MV-4-11 (cell line): ENCODE results near the gene PLEKHG4B.
"Not testable (repeated sequence)": the region's sequence is repeated elsewhere in the genome, so short reads cannot be mapped to it uniquely, and the experiment has no call there.

Experiments
- DNase-seq: peaks from one replicate; lab custom pipeline; 2025; lab: John Stamatoyannopoulos, UW

PLEKHG4B gene

DNA sequence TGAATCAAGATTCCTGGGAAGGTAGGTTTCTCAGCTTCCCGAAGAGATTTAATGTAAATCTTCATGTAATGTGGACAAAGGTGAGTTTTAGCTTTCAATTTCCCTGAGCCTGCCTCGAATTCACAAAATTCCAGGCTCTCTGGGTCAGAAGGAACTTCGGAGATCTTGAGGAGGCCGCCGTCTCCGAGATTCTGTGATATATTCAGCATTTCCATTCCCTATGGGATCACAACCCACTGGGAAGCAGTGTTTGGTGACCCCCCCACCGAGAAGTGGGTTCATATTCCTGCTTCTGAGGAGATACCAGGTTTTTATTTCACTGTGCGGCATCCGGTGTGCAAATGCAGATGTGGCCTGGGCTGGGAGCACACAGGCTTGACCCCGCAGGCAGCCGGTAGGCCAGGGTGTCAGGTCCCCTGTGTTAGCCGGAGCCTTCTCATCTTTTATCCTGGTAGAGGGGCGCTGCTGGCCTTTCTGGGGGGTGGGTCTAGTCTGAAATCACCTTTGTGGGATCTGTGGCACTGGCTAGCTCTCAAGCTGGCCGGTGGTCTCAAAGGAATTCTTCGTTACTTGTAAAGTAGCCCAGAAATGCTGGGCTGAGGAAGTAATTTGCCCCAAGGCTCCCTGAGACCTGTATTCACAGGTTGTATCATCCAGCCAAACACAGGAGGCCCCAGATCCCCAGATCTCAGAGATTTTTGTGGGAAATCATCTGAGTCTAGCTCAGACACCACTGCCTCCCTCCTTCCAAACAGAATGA, 1.4 kb downstream of the PLEKHG4B start:
- no peak for DNase-seq

DNA sequence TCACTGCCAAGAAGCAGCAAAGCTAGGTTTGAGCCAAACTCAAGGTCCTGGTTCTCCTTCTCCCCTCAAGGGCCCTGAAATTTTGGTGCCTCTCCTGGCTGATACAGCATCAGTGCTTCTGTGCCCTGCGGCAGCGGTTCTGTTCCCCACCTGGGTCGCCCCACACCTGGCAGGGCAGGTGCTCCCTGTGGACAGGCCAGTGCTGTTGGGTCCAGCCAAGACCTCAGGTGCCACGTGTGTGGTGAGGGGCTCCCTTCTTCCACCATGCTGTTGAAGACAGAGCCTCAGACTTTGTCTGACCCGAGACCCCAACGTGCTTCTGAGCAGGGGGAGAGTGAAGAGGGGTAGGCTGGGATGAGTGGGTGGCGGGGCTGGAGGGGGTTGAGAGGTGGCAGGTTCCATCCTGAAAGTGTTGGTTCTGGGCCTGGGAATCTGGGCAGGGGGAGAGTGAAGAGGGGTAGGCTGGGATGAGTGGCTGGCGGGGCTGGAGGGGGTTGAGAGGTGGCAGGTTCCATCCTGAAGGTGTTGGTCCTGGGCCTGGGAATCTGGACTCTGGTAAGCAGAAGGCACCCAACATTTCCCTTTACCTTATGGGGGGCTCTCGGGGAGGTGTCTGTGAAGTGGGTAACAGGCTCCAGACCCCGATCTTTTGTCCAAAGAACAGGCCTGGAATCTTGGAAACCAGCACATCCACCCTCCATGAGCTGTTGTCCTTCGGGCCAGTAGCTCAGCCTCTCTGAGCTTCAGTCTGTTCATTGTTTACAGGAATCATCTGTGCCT, 2.3 kb downstream of the PLEKHG4B start:
- no peak for DNase-seq

DNA sequence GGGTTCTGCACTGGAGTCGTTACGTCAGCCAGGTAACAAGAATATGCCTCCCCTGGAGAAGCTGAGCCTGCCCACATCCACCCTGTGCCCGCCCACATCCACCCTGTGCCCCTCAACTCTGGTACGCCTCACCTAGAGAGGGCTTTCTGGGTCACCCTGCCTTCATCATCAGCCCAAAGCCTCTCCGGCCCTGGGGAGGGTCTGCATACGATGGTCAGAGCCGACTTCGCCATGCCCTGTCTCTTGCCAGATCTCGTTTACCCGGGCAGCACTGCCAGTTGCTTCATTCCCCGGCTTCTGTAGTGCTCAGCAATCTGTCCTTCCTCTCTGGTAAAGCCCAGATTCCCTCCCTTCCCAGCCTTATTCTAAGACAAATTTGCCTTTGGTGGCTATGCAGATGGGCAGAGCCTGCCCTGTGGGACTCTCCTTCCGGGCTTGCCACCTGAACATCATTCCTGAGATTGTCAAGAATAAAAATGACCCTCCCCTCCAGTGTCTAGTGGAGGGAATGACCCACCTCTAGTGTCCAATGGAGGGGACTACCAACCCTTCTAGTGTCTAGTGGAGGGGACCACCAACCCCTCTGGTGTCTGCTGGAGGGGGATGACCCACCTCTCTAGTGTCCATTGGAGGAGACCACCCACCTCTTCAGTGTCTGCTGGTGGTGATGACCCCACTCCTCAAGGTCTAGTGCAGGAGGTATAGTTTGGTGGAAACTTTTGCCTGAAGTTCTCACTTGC, 3.4 kb downstream of the PLEKHG4B start:
- no peak for DNase-seq

DNA sequence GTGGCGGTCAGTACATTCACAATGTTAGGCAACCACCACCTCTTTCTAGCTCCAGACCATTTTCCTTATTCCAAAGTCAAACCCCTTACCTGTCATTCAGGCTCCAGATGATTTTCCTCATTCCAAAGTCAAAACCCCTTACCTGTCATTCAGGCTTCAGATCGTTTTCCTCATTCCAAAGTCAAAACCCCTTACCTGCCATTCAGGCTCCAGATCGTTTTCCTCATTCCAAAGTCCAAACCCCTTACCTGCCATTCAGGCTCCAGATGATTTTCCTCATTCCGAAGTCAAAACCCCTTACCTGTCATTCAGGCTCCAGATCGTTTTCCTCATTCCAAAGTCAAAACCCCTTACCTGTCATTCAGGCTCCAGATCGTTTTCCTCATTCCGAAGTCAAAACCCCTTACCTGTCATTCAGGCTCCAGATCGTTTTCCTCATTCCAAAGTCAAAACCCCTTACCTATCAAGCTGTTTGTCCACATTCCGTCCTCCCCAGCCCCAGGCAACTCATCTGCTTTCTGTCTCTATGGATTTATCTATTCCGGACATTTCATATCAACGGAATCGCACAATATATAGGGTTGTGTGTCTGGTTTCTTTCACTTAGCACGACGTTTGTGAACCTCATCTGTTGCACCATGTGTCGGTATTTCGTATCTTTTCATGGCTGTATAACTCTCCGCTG, 5.2 kb downstream of the PLEKHG4B start:
- DNase-seq = no peak

DNA sequence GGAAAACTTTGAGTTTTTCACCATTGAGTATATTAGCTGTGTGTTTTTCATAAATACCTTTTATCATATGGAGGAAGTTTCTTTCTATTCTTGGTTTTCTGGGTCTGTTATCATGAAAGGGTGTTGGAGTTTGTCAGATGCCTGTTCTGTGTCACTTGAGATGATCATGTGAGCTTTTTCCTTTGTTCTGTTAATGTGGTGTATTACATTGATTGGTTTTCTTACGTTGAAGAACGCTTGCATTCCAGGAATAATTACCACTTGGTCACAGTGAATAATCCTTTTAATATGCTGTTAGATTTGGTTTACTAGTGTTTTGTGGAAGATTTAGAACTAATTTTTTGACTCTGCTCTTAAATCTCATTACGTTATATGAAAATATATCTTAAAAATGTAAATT, 7.8 kb downstream of the PLEKHG4B start:
- DNase-seq = no peak

DNA sequence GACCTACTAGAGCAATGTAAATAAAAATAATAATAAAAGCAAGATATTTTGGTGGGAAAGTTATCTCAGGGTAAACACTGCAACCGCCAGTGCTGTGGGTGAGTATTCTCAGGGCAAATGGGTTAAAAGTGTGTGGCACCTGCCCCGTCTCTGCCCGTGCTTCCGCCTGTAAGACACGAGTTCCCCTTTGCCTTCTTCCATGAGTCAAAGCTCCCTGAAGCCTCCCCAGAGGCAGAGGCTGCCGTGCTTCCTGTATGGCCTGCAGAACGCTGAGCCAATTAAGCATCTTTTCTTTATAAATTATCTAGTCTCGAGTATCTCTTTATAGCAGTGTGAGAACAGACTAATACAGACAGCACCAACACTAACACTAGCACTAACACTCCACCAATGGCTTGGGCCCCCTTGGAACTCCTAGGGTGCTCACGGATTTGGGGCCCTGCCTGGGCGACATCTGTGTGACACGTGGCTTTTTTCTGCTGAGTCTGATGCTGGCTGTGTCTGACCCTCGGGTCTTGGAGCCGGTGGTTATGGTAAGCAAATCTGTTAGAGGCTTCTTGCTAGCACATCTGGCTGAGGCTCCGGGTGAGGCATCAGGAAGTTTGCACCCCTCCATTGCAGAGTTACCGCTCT, 10.6 kb downstream of the PLEKHG4B start:
- no peak for DNase-seq

DNA sequence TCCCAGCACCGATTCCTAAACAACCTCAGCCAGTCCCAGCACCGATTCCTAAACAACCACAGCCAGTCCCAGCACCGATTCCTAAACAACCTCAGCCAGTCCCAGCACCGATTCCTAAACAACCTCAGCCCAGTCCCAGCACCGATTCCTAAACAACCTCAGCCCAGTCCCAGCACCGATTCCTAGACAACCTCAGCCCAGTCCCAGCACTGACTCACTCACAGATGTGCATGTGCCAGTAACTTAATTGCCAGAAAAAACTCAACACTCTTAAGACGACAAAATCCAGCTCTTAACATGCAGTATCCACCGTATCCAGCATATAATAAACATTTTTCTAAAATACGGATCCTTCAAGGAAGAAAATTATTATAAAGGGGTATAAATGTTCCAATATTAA, 12.1 kb downstream of the PLEKHG4B start:
- DNase-seq = not testable (repeated sequence)

DNA sequence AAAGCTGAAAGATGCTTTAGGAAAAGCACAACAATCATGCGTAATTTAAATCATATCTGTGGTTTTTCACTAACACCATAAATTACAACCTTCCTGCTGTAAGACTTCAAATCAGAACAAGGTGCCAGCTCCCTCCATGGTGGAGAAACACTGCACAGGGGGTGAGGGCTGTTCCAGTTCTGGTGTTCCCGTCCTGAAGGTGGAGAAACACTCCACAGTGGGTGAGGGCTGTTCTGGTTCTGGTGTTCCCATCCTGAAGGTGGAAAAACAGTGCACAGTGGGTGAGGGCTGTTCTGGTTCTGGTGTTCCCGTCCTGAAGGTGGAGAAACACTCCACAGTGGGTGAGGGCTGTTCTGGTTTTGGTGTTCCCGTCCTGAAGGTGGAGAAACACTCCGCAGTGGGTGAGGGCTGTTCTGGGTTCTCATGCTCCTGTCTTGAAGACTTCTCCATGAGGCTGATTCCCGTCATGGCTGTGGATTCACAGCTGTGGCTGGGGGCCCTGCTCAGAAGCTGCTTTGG, 12.9 kb downstream of the PLEKHG4B start:
- DNase-seq = no peak

DNA sequence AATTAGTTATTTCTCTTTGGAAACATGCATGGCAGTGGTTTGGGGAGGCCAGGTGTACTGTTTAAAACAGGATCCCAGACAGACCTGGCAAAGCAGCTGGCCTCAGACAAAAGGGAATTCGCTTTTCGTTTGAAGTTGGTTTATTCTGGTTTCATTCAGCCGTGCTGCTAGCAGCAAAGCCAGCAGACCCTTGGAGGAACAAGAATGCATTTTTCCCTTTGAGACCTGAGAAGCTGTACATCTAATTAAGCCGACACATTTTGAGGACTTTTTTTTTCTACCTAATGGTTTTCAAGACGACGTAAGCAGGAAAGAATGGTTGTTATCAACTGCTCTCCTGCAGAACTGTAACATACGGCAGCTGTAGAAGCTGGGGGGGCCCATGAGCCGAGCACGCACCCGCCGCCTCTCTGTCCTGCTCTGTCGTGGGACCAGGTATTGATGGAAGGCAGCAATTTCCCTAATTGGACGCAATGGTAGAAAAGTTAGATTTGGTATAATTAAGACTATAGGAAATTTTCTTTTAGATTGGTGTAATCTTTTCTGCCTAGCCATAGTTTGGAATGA, 13.6 kb downstream of the PLEKHG4B start:
- DNase-seq = no peak

DNA sequence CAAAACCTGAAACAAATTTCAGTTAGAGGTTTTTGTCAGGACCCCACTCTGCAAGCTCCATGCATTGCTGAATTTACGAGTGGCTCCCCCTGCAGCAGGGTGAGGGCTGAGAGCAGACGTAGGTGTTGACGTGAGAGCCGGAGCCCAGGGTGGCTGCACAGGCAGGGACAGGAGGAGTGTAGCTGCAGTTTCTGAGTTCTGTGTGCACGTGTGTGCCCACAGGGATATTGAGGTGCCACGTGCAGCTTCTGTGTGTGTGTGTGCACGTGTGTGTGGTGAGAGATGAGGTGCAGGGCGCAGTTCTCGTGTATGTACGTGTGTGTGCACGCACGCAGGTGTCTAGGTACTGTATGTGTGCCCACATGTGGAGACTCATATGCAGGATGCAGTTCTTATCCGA, 14.6 kb downstream of the PLEKHG4B start:
- no peak for DNase-seq

DNA sequence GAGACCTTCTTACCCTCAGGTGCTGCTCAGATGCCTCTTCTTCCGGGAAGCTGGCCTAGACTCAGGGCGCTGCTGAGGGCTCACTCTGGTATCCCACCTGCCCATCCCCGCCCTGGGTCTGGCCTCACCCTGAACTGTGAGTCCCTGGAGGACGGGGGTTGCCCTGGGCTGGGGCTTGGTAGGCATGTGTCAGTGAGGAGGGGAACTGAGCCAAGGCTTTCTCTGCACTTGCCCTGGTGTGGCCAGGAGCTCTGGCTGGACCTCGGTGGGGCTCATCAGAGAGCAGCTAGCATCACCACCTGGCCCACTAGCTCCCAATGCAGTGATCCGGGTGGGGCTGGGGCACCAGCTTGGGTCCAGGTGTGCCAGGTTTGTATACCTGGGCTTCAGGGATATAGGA, 15.6 kb downstream of the PLEKHG4B start:
- no peak for DNase-seq

DNA sequence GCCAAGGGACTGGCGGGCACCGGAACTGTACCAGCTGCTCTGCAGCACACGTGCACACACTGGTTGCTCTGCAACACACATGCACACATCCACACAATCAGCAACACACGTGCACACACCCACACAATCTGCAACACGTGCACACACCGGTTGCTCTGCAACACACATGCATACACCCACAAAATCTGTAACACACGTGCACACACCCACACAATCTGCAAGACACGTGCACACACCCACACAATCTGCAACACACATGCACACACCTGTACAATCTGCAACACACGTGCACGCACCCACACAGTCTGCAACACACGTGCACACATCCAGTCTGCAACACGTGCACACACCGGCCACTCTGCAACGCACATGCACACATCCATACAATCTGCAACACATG, 17.9 kb downstream of the PLEKHG4B start:
- no peak for DNase-seq

DNA sequence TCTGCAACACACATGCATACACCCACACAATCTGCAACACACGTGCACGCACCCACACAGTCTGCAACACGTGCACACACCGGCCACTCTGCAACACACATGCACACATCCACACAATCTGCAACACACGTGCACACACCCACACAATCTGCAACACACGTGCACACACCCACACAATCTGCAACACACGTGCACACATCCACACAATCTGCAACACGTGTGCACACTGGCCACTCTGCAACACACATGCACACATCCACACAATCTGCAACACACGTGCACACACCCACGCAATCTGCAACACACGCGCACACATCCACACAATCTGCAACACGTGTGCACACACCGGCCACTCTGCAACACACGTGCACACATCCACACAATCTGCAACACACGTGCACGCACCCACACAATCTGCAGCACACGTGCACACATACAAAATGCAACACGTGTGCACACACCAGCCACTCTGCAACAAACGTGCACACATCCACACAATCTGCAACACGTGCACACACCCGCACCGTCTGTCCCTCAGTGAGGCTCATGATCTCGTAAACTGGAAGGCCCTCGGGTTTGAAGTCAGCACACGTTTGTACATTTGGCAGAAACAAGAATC, 18.4 kb downstream of the PLEKHG4B start:
- DNase-seq = no peak

DNA sequence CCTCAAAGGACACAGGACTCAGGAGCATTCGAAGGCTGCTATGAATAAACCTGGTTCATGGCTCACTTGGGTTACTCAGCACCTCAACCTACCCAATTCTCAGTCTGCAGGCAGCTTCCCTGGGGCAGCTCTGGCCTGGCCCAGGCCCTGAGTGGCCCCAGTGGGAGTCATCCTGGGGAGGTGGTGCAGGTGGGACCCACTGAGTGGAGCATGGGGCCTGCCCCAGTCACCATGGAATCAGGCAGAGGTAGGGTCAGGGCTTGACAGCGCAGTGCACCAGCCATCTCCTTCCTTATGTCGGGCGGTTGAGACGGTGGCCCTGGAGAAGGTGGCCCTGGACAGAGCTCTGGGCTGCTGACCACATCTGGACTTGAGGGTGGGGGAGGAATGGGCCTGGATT, 19.2 kb downstream of the PLEKHG4B start:
- DNase-seq = no peak

DNA sequence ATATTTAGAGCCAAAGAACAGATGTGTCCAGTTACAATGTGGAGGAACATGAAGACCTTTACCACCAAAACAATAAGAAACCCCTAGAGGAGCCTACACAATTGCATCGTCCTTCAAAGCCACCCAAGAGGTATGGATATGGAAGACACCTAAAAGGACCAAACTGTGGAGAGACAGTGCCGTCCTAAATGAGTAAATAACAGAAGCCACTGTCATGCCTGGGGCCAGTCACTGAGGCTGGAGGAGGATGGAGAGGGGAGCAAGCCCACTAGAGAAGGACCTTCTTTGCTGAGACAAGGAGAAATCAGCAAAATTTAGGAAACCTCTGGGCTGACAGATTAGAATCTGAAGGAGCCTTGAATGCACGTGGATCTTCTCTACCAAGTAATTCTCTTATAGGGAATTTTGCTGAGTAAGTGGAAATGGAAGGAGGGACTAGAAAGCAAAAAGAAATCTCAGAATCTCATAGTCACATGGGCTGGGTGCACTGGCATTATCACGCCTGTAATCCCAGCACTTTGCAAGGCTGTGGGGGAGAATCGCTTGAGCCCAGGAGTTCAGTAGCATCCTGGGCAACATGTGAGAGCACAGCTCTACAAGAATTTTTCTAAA, 27.6 kb downstream of the PLEKHG4B start:
- no peak for DNase-seq

DNA sequence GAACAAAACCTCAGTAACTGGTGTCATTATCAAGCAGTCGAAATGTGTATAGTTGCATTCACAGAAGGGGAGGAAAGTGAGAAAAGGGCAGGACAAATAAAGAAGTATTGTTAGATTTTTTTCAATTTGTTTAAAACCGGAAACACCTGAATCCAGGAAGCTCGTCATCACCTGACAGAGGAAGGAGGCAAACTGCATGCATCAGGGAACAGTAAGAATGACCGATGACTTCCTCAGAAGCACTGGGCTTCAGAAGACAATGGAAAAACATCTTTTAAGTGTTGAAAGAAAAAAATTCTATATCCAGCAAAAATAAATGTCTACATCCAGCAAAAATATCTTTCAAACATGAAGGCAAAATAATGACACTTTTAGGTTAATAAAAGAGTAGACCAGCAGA, 29.5 kb downstream of the PLEKHG4B start:
- no peak for DNase-seq

DNA sequence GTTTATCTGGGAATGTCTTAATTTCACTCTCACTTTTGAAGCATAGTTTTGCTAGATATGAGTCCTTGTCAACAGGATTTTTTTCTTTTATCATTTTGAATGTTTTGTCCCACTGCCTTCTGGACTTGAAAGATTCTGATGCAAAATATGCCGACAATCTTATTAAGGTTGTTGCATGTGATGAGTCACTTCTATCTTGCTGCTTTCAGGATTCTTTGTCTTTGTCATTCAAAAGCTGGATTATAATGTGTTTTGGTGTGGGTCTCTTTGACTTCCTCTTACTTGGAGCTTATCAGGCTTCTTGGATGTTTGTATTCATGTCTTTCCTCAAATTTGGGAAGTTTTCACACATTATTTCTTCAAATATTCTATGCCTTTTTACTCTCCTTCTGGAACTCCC, 33.8 kb downstream of the PLEKHG4B start:
- DNase-seq = no peak

DNA sequence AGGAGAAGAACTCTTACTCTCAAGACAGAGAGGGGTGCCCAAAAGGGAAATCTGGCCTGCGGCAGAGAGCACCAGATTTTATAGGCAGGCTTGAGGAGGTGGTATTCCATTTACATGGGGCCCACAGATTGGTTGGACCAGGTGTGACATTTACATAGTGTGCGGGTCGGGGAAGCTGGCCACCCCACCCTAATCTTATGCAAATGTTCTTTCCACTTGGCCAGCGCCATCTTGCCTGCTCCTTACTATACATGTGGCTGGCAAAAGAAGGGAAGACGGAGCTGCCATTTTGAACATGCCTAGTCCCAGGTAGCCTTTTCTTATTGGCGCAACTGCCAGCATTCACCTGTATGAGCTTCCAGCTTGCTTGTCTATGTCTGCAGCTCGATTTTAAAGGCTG, 34.8 kb downstream of the PLEKHG4B start:
- DNase-seq = no peak

DNA sequence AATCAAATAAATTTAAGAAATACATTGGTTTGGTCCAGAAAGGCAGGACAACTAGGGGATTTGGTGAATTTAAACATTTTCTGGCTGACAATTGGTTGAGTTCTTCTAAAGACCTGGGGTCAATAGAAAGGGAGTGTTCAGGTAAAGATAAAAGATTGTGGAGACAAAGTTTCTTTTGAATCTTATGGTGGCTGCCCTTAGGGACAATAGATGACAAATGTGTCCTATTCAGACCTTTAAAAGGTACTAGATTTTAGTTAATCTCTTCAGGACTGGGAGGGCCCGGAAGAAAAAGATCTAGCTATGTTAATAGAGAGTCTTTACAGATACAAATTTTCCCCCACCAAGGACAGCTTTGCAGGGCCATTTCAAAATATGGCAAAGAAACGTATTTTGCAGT, 35.9 kb downstream of the PLEKHG4B start:
- no peak for DNase-seq

DNA sequence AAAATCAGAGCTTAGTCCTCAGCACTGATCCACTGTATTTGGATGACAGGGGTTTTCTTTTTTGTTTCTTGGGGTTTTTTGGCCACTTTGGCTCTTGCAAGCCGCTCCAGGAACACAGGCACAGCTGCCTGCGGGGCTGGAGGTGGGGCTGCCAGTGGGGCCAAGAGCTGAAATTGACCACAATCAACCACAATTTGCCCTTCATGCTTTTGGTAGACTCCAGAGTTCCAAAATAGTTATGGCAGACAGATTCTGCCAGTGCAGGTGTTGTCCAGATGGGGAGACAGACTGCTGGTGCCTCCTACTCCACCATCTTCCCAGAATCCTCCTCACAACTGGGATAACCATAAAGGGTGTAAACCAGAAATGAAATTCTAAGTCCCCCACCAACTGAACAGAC, 36.5 kb downstream of the PLEKHG4B start:
- DNase-seq = no peak
